NCI-H146 treated with DMSO at 0.1 percent for 48 hours (cell line): ENCODE results near the gene ZNF574.
"Not testable (repeated sequence)": the region's sequence is repeated elsewhere in the genome, so short reads cannot be mapped to it uniquely, and the experiment has no call there.

Source experiments
- DNase-seq: peaks from one replicate; lab custom pipeline; 2025; ENCODE audit not compliant: unreplicated experiment; lab: John Stamatoyannopoulos, UW

ZNF574 gene

GRCh38 chr19:42098781-42099180, 22.8 kb downstream of the ZNF574 start:
- DNase-seq, result no peak

- no peak for DNase-seq
Measured at GRCh38 chr19:42099336-42099925, 23.5 kb downstream of the ZNF574 start.

- DNase-seq, result not testable (repeated sequence)
Measured at GRCh38 chr19:42100241-42100640, 24.3 kb downstream of the ZNF574 start.

GRCh38 chr19:42102877-42103276, 26.9 kb downstream of the ZNF574 start:
- DNase-seq, result no peak

GRCh38 chr19:42105368-42105767, 29.4 kb downstream of the ZNF574 start:
- no peak for DNase-seq

- peak; percentile 69 for DNase-seq
Measured at GRCh38 chr19:42108527-42109389, 32.8 kb downstream of the ZNF574 start.

- no peak for DNase-seq
Measured at GRCh38 chr19:42109896-42110295, 33.9 kb downstream of the ZNF574 start.

GRCh38 chr19:42110658-42111057, 34.7 kb downstream of the ZNF574 start:
- DNase-seq, result no peak

GRCh38 chr19:42111384-42111783, 35.4 kb downstream of the ZNF574 start:
- DNase-seq, result no peak

GRCh38 chr19:42111811-42112210, 35.8 kb downstream of the ZNF574 start:
- DNase-seq, result no peak

- DNase-seq, result peak; percentile 54
Measured at GRCh38 chr19:42113641-42114348, 37.8 kb downstream of the ZNF574 start.

GRCh38 chr19:42114412-42114811, 38.4 kb downstream of the ZNF574 start:
- peak; percentile 61 for DNase-seq

GRCh38 chr19:42115219-42115618, 39.3 kb downstream of the ZNF574 start:
- no peak for DNase-seq

- no peak for DNase-seq
Measured at GRCh38 chr19:42115705-42116104, 39.7 kb downstream of the ZNF574 start.

- no peak for DNase-seq
Measured at GRCh38 chr19:42116308-42117075, 40.5 kb downstream of the ZNF574 start.

GRCh38 chr19:42117076-42117475, 41.1 kb downstream of the ZNF574 start:
- no peak for DNase-seq

GRCh38 chr19:42120276-42120980, 44.5 kb downstream of the ZNF574 start:
- DNase-seq, result no peak

- no peak for DNase-seq
Measured at GRCh38 chr19:42121036-42121621, 45.2 kb downstream of the ZNF574 start.

GRCh38 chr19:42121656-42122069, 45.7 kb downstream of the ZNF574 start:
- no peak for DNase-seq
